CD14-positive monocyte (primary cell): ENCODE measurements around the gene ZNF318. TPM values are rescaled to one million over a fixed set of nuclear protein-coding genes. Genes with fewer than 3 reads are reported as not detected.

Source experiments
- DNase-seq, 3 donors: peaks; one replicate each; pipeline ENCODE4 v3.0.0-alpha.2; 2011 to 2022
- H2AFZ ChIP-seq: 2 replicates; pipeline ENCODE4 v1.6.0; 2012; ENCODE audit warnings: mild to moderate bottlenecking, low read depth, low read length, inconsistent platforms; ENCODE audit not compliant: insufficient read depth, poor library complexity, severe bottlenecking
- H3K27ac ChIP-seq, 2 donors: 1 replicate in 1 of 2; 2 replicates in 1 of 2; pipeline ENCODE4 v1.5.1; 2012 to 2013; ENCODE audit warnings: low read length in 2 of 2, control low read depth in 1 of 2, inconsistent platforms in 1 of 2, low read depth in 1 of 2, mild to moderate bottlenecking in 1 of 2
- H3K27me3 ChIP-seq, 2 donors: one replicate each; pipeline versions ENCODE4 v1.6.0 to v1.6.1; 2011 to 2013; ENCODE audit warnings: low read length in 2 of 2; ENCODE audit not compliant: control insufficient read depth in 2 of 2, insufficient read depth in 2 of 2
- H3K36me3 ChIP-seq, 2 donors: replicated peaks in 1 of 2; 1 replicate in 1 of 2; 2 replicates in 1 of 2; pipeline versions ENCODE4 v1.5.1 to v1.6.1; 2012 to 2013; ENCODE audit warnings: low read length in 2 of 2, control low read depth in 1 of 2, inconsistent platforms in 1 of 2, mild to moderate bottlenecking in 1 of 2; ENCODE audit not compliant: insufficient read depth in 2 of 2, control insufficient read depth in 1 of 2
- H3K4me1 ChIP-seq, 2 donors: 1 replicate in 1 of 2; 2 replicates in 1 of 2; pipeline versions ENCODE4 v1.5.1 to v1.6.1; 2012 to 2013; ENCODE audit warnings: low read length in 2 of 2, control low read depth in 1 of 2, inconsistent platforms in 1 of 2, mild to moderate bottlenecking in 1 of 2, moderate library complexity in 1 of 2; ENCODE audit not compliant: insufficient read depth in 2 of 2, control insufficient read depth in 1 of 2
- H3K4me2 ChIP-seq: replicated peaks from 2 replicates; pipeline ENCODE3; 2012; ENCODE audit warnings: low read length, moderate library complexity, mild to moderate bottlenecking; ENCODE audit not compliant: poor library complexity, severe bottlenecking; ENCODE audit errors: extremely low read depth
- H3K4me3 ChIP-seq, 3 experiments: fragments of 200-600 bp in 1 of 3; sonication (generic) in 1 of 3; replicated peaks in 1 of 3; 1 replicate in 2 of 3; 2 replicates in 1 of 3; pipeline ENCODE4 v1.5.1; 2011 to 2013; ENCODE audit warnings: low read length in 3 of 3, mild to moderate bottlenecking in 3 of 3, control low read depth in 2 of 3, low read depth in 2 of 3, inconsistent platforms in 1 of 3, moderate library complexity in 1 of 3
- H3K79me2 ChIP-seq: 2 replicates; pipeline ENCODE4 v1.6.0; 2012; ENCODE audit warnings: mild to moderate bottlenecking, control low read depth, inconsistent platforms, low read length, moderate library complexity; ENCODE audit not compliant: insufficient read depth
- H3K9ac ChIP-seq: 2 replicates; pipeline ENCODE4 v1.6.0; 2017; ENCODE audit warnings: low read length, mild to moderate bottlenecking; ENCODE audit not compliant: insufficient read depth, poor library complexity, severe bottlenecking
- H3K9me3 ChIP-seq, 2 donors: replicated peaks in 1 of 2; 1 replicate in 1 of 2; 2 replicates in 1 of 2; pipeline versions ENCODE4 v1.5.1 to v1.6.1; 2012 to 2013; ENCODE audit warnings: low read length in 2 of 2, control low read depth in 1 of 2; ENCODE audit not compliant: control insufficient read depth in 1 of 2, insufficient read depth in 1 of 2
- H4K20me1 ChIP-seq: 2 replicates; pipeline ENCODE4 v1.6.0; 2012; ENCODE audit warnings: mild to moderate bottlenecking, low read length, control low read depth, moderate library complexity; ENCODE audit not compliant: insufficient read depth
- H3K27ac Mint-ChIP-seq, 7 donors: one replicate each; pipeline ENCODE4 v1.8.0; 2020; ENCODE audit warnings: mild to moderate bottlenecking in 7 of 7, mixed read lengths in 7 of 7, moderate library complexity in 6 of 7, inconsistent platforms in 2 of 7
- H3K27me3 Mint-ChIP-seq, 3 donors: one replicate each; pipeline ENCODE4 v1.8.0; 2021 to 2022; ENCODE audit warnings: low read depth in 3 of 3, mild to moderate bottlenecking in 3 of 3, mixed read lengths in 3 of 3, moderate library complexity in 3 of 3, inconsistent platforms in 1 of 3
- H3K36me3 Mint-ChIP-seq, 2 donors: one replicate each; pipeline ENCODE4 v1.8.0; 2020; ENCODE audit warnings: mixed read lengths in 2 of 2, inconsistent platforms in 1 of 2, mild to moderate bottlenecking in 1 of 2
- H3K4me1 Mint-ChIP-seq: one replicate; pipeline ENCODE4 v1.8.0; 2020; ENCODE audit warnings: mild to moderate bottlenecking, mixed read lengths
- H3K4me3 Mint-ChIP-seq, 2 donors: one replicate each; pipeline ENCODE4 v1.8.0; 2020; ENCODE audit warnings: mild to moderate bottlenecking in 2 of 2, mixed read lengths in 2 of 2, moderate library complexity in 1 of 2
- H3K9me3 Mint-ChIP-seq, 7 donors: one replicate each; pipeline ENCODE4 v1.8.0; 2020 to 2022; ENCODE audit warnings: mixed read lengths in 7 of 7, mild to moderate bottlenecking in 6 of 7, moderate library complexity in 6 of 7, inconsistent platforms in 2 of 7
- CTCF ChIP-seq: fragments of 200-600 bp; IDR thresholded peaks from one replicate; pipeline ENCODE4 v1.8.0; 2022; ENCODE audit warnings: antibody characterized with exemption, mild to moderate bottlenecking
- WGBS: methylation state at CpG from one replicate; pipeline ENCODE4 v1.1.5; 2013; ENCODE audit warnings: missing lambda C conversion rate; ENCODE audit not compliant: insufficient coverage; 5-methylcytosine and 5-hydroxymethylcytosine counted together
- intact Hi-C, 2 donors: fragments of 100-400 bp; cut with micrococcal nuclease; formaldehyde crosslinking; loops; one replicate each; pipeline versions ENCODE4 v1.15.0 to v1.15.1; 2023
- polyA plus RNA-seq, 3 donors: library from polyadenylated mRNA; depleted of rRNA in 1 of 3; unstranded in 2 of 3; stranded (reverse) in 1 of 3; fragments of 300-500 nt in 2 of 3; fragments of >200 nt in 1 of 3; fragmentation: Illumina TruSeq in 2 of 3; gene quantifications; 1 replicate in 2 of 3; 2 replicates in 1 of 3; pipeline ENCODE4 v1.2.3, GENCODE V29; 2012 to 2021

Gene ZNF318
- polyA plus RNA-seq, 3 donors = 3.2 to 19.4 (median 3.6) TPM

- intact Hi-C loops = no loop called here
- no peak overlapping the region for H3K27ac ChIP-seq
- WGBS = 92% methylated on average over 2 of the region's 2 CpGs
- Mint-ChIP-seq H3K27me3 (peaks cover 2 to 11% (median 3%) of the 10 kb centered on the region in 3 donors), H3K36me3 (no peaks in the 10 kb centered on the region), H3K4me1 (peaks cover 26% of the 10 kb centered on the region), H3K4me3 (no peak overlapping the region), H3K9me3 (no peaks in the 10 kb centered on the region), H3K27ac (no peak overlapping the region)
- no peak overlapping the region for H2AFZ ChIP-seq
- no peak overlapping the region for H3K9ac ChIP-seq
- no peaks in the 10 kb centered on the region for H3K79me2 ChIP-seq
- H3K4me1 ChIP-seq = peaks cover 20 to 23% of the 10 kb centered on the region in 2 donors
- no peak overlapping the region for H3K4me2 ChIP-seq
- no peak for TF ChIP-seq CTCF
- H3K36me3 ChIP-seq = no peaks in the 10 kb centered on the region
- no peaks in the 10 kb centered on the region for H4K20me1 ChIP-seq
- no peak for DNase-seq
- H3K4me3 ChIP-seq = no peak overlapping the region
- no peaks in the 10 kb centered on the region for H3K9me3 ChIP-seq
- H3K27me3 ChIP-seq = no peaks in the 10 kb centered on the region
These were observed 64.6 kb downstream of the ZNF318 start for GRCh38 chr6:43304882-43305281.

GRCh38 chr6:43304361-43304760 is 65.1 kb downstream of the ZNF318 start:
- Histone ChIP-seq H3K27ac (no peak overlapping the region), H3K9ac (no peak overlapping the region), H3K79me2 (no peaks in the 10 kb centered on the region), H3K4me1 (peaks cover 16 to 19% of the 10 kb centered on the region in 2 donors), H3K36me3 (no peaks in the 10 kb centered on the region), H3K4me3 (no peak overlapping the region), H3K4me2 (no peak overlapping the region), H4K20me1 (no peaks in the 10 kb centered on the region), H3K27me3 (peaks cover 0 to under 1% of the 10 kb centered on the region in 2 donors), H2AFZ (no peak overlapping the region), H3K9me3 (no peaks in the 10 kb centered on the region)
- no peaks in the 10 kb centered on the region for H3K36me3 Mint-ChIP-seq
- WGBS = 83% methylated on average over 2 of the region's 3 CpGs
- peaks cover 2 to 11% (median 3%) of the 10 kb centered on the region in 3 donors for H3K27me3 Mint-ChIP-seq
- TF ChIP-seq CTCF = no peak
- peaks cover 26% of the 10 kb centered on the region for H3K4me1 Mint-ChIP-seq
- no peaks in the 10 kb centered on the region for H3K9me3 Mint-ChIP-seq
- intact Hi-C loops = no loop called here
- DNase-seq = no peak
- H3K27ac Mint-ChIP-seq = no peak overlapping the region
- H3K4me3 Mint-ChIP-seq = no peak overlapping the region
